GM19438 (cell line): Measurements from ENCODE around the gene CDH12.
"Not testable (repeated sequence)": the region's sequence is repeated elsewhere in the genome, so short reads cannot be mapped to it uniquely, and the experiment has no call there.

ENCODE experiments used
- ATAC-seq: cut with Tn5 transposase; IDR thresholded peaks from one replicate; pipeline ENCODE4 v1.9.1; 2021; ENCODE audit warnings: low read depth; ENCODE audit not compliant: unreplicated experiment

Gene CDH12

GRCh38 chr5:22663134-22663533 is 190.0 kb downstream of the CDH12 start:
- no peak for ATAC-seq

GRCh38 chr5:22662391-22662790 is 190.8 kb downstream of the CDH12 start:
- ATAC-seq, result no peak

GRCh38 chr5:22651355-22651754 is 201.8 kb downstream of the CDH12 start:
- no peak for ATAC-seq

GRCh38 chr5:22650511-22650910 is 202.6 kb downstream of the CDH12 start:
- ATAC-seq, result no peak

- ATAC-seq, result no peak
Measured at GRCh38 chr5:22649074-22649473, 204.1 kb downstream of the CDH12 start.

GRCh38 chr5:22644859-22645258 is 208.3 kb downstream of the CDH12 start:
- ATAC-seq, result no peak

- no peak for ATAC-seq
Measured at GRCh38 chr5:22643356-22643755, 209.8 kb downstream of the CDH12 start.

GRCh38 chr5:22631683-22632082 is 221.5 kb downstream of the CDH12 start:
- ATAC-seq, result no peak

- no peak for ATAC-seq
Measured at GRCh38 chr5:22627029-22627428, 226.1 kb downstream of the CDH12 start.

GRCh38 chr5:22625451-22625850 is 227.7 kb downstream of the CDH12 start:
- no peak for ATAC-seq

- ATAC-seq, result no peak
Measured at GRCh38 chr5:22621084-22621483, 232.1 kb downstream of the CDH12 start.

- no peak for ATAC-seq
Measured at GRCh38 chr5:22615964-22616363, 237.2 kb downstream of the CDH12 start.

GRCh38 chr5:22614486-22615094 is 238.6 kb downstream of the CDH12 start:
- ATAC-seq, result no peak

- no peak for ATAC-seq
Measured at GRCh38 chr5:22612928-22613327, 240.2 kb downstream of the CDH12 start.

- no peak for ATAC-seq
Measured at GRCh38 chr5:22611327-22611726, 241.8 kb downstream of the CDH12 start.

GRCh38 chr5:22607498-22607897 is 245.6 kb downstream of the CDH12 start:
- not testable (repeated sequence) for ATAC-seq

- ATAC-seq, result no peak
Measured at GRCh38 chr5:22605473-22605872, 247.7 kb downstream of the CDH12 start.

GRCh38 chr5:22604711-22605110 is 248.4 kb downstream of the CDH12 start:
- ATAC-seq, result no peak

- no peak for ATAC-seq
Measured at GRCh38 chr5:22598796-22599195, 254.3 kb downstream of the CDH12 start.

GRCh38 chr5:22596404-22596970 is 256.7 kb downstream of the CDH12 start:
- ATAC-seq, result no peak

- no peak for ATAC-seq
Measured at GRCh38 chr5:22594491-22594890, 258.7 kb downstream of the CDH12 start.

- ATAC-seq, result no peak
Measured at GRCh38 chr5:22593592-22593991, 259.6 kb downstream of the CDH12 start.

- ATAC-seq, result no peak
Measured at GRCh38 chr5:22591461-22591860, 261.7 kb downstream of the CDH12 start.
